ENCODE measurements around the gene ARL6IP6.

DNA sequence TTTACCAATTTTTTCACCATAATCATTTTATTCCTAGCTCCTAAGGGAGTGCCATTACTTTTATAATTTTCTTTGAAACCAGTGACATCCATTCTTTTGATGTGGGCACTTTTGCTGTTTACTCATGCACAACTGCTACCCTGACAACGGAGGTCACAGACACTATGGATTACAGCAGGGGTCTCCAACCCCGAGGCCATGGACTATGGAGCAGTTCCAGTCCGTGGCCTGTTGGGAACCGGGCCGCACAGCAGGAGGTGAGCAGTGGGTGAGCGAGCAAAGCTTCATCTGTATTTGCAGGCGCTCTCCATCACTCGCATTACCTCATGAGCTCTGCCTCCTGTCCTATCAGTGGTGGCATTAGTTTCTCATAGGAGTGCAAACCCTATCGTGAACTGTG lies 35.8 kb upstream of the ARL6IP6 start:
- TF ChIP-seq, protein P1, sequence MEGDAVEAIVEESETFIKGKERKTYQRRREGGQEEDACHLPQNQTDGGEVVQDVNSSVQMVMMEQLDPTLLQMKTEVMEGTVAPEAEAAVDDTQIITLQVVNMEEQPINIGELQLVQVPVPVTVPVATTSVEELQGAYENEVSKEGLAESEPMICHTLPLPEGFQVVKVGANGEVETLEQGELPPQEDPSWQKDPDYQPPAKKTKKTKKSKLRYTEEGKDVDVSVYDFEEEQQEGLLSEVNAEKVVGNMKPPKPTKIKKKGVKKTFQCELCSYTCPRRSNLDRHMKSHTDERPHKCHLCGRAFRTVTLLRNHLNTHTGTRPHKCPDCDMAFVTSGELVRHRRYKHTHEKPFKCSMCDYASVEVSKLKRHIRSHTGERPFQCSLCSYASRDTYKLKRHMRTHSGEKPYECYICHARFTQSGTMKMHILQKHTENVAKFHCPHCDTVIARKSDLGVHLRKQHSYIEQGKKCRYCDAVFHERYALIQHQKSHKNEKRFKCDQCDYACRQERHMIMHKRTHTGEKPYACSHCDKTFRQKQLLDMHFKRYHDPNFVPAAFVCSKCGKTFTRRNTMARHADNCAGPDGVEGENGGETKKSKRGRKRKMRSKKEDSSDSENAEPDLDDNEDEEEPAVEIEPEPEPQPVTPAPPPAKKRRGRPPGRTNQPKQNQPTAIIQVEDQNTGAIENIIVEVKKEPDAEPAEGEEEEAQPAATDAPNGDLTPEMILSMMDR (conservative IDR thresholded peaks at IDR 0.05; ENCODE audit: low read depth in 2 of 2), result no peak
- TF ChIP-seq EZH2 (IDR thresholded peaks at IDR 0.05; ENCODE audit: low read depth, unreplicated experiment), result no peak
- TF ChIP-seq POLR2AphosphoS5 (IDR thresholded peaks at IDR 0.05; ENCODE audit: low read depth), result no peak
- no peak for TF ChIP-seq JUNB (IDR thresholded peaks at IDR 0.05; ENCODE audit: unreplicated experiment)
- no peak for TF ChIP-seq CREB1 (CRISPR knock-in tag; IDR thresholded peaks at IDR 0.05; ENCODE audit: low read depth)
- TF ChIP-seq, protein P2, sequence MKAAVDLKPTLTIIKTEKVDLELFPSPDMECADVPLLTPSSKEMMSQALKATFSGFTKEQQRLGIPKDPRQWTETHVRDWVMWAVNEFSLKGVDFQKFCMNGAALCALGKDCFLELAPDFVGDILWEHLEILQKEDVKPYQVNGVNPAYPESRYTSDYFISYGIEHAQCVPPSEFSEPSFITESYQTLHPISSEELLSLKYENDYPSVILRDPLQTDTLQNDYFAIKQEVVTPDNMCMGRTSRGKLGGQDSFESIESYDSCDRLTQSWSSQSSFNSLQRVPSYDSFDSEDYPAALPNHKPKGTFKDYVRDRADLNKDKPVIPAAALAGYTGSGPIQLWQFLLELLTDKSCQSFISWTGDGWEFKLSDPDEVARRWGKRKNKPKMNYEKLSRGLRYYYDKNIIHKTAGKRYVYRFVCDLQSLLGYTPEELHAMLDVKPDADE (IDR thresholded peaks at IDR 0.05), result no peak
- TF ChIP-seq EZH2phosphoT487 (IDR thresholded peaks at IDR 0.05; ENCODE audit: unreplicated experiment), result no peak
- TF ChIP-seq ZNF114 (CRISPR knock-in tag; IDR thresholded peaks at IDR 0.05), result no peak
- TF ChIP-seq, protein P3, sequence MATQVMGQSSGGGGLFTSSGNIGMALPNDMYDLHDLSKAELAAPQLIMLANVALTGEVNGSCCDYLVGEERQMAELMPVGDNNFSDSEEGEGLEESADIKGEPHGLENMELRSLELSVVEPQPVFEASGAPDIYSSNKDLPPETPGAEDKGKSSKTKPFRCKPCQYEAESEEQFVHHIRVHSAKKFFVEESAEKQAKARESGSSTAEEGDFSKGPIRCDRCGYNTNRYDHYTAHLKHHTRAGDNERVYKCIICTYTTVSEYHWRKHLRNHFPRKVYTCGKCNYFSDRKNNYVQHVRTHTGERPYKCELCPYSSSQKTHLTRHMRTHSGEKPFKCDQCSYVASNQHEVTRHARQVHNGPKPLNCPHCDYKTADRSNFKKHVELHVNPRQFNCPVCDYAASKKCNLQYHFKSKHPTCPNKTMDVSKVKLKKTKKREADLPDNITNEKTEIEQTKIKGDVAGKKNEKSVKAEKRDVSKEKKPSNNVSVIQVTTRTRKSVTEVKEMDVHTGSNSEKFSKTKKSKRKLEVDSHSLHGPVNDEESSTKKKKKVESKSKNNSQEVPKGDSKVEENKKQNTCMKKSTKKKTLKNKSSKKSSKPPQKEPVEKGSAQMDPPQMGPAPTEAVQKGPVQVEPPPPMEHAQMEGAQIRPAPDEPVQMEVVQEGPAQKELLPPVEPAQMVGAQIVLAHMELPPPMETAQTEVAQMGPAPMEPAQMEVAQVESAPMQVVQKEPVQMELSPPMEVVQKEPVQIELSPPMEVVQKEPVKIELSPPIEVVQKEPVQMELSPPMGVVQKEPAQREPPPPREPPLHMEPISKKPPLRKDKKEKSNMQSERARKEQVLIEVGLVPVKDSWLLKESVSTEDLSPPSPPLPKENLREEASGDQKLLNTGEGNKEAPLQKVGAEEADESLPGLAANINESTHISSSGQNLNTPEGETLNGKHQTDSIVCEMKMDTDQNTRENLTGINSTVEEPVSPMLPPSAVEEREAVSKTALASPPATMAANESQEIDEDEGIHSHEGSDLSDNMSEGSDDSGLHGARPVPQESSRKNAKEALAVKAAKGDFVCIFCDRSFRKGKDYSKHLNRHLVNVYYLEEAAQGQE (IDR thresholded peaks at IDR 0.05; ENCODE audit: unreplicated experiment), result no peak
- no peak for TF ChIP-seq NANOG (IDR thresholded peaks at IDR 0.05; ENCODE audit: borderline replicate concordance)
- TF ChIP-seq, protein P4, sequence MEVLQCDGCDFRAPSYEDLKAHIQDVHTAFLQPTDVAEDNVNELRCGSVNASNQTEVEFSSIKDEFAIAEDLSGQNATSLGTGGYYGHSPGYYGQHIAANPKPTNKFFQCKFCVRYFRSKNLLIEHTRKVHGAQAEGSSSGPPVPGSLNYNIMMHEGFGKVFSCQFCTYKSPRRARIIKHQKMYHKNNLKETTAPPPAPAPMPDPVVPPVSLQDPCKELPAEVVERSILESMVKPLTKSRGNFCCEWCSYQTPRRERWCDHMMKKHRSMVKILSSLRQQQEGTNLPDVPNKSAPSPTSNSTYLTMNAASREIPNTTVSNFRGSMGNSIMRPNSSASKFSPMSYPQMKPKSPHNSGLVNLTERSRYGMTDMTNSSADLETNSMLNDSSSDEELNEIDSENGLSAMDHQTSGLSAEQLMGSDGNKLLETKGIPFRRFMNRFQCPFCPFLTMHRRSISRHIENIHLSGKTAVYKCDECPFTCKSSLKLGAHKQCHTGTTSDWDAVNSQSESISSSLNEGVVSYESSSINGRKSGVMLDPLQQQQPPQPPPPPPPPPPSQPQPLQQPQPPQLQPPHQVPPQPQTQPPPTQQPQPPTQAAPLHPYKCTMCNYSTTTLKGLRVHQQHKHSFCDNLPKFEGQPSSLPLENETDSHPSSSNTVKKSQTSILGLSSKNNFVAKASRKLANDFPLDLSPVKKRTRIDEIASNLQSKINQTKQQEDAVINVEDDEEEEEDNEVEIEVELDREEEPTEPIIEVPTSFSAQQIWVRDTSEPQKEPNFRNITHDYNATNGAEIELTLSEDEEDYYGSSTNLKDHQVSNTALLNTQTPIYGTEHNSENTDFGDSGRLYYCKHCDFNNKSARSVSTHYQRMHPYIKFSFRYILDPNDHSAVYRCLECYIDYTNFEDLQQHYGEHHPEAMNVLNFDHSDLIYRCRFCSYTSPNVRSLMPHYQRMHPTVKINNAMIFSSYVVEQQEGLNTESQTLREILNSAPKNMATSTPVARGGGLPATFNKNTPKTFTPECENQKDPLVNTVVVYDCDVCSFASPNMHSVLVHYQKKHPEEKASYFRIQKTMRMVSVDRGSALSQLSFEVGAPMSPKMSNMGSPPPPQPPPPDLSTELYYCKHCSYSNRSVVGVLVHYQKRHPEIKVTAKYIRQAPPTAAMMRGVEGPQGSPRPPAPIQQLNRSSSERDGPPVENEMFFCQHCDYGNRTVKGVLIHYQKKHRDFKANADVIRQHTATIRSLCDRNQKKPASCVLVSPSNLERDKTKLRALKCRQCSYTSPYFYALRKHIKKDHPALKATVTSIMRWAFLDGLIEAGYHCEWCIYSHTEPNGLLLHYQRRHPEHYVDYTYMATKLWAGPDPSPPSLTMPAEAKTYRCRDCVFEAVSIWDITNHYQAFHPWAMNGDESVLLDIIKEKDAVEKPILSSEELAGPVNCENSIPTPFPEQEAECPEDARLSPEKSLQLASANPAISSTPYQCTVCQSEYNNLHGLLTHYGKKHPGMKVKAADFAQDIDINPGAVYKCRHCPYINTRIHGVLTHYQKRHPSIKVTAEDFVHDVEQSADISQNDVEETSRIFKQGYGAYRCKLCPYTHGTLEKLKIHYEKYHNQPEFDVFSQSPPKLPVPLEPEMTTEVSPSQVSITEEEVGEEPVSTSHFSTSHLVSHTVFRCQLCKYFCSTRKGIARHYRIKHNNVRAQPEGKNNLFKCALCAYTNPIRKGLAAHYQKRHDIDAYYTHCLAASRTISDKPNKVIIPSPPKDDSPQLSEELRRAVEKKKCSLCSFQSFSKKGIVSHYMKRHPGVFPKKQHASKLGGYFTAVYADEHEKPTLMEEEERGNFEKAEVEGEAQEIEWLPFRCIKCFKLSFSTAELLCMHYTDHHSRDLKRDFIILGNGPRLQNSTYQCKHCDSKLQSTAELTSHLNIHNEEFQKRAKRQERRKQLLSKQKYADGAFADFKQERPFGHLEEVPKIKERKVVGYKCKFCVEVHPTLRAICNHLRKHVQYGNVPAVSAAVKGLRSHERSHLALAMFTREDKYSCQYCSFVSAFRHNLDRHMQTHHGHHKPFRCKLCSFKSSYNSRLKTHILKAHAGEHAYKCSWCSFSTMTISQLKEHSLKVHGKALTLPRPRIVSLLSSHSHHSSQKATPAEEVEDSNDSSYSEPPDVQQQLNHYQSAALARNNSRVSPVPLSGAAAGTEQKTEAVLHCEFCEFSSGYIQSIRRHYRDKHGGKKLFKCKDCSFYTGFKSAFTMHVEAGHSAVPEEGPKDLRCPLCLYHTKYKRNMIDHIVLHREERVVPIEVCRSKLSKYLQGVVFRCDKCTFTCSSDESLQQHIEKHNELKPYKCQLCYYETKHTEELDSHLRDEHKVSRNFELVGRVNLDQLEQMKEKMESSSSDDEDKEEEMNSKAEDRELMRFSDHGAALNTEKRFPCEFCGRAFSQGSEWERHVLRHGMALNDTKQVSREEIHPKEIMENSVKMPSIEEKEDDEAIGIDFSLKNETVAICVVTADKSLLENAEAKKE (CRISPR knock-in tag; IDR thresholded peaks at IDR 0.05), result no peak
- no peak for TF ChIP-seq ZNF331 (CRISPR knock-in tag; IDR thresholded peaks at IDR 0.05; ENCODE audit: low read depth)
- no peak for TF ChIP-seq STAT1 (IDR thresholded peaks at IDR 0.05; ENCODE audit: unreplicated experiment)
